ENCODE measurements around the gene MANEA.
"Not testable (repeated sequence)": the region's sequence is repeated elsewhere in the genome, so short reads cannot be mapped to it uniquely, and the experiment has no call there.

Gene MANEA

DNA sequence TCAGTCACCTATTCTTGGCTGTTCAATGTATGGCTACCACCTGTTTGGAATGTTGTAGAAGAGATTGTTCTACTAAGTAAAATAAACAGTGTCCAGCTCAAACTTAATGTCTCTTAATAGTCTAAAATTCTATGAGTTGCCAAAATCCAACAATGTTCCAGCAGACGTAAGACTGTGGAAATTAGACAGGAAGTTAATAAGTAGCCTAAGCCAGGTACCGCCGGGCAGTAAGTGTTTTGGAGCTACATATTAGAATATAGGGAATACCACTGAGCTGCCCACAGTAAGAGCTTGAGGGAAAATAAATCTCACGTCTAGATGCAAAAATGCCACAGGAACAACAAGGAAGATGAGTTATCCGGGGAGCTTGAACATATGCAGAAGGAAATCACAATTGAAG lies 7.8 kb upstream of the MANEA start:
- TF ChIP-seq, protein P1, sequence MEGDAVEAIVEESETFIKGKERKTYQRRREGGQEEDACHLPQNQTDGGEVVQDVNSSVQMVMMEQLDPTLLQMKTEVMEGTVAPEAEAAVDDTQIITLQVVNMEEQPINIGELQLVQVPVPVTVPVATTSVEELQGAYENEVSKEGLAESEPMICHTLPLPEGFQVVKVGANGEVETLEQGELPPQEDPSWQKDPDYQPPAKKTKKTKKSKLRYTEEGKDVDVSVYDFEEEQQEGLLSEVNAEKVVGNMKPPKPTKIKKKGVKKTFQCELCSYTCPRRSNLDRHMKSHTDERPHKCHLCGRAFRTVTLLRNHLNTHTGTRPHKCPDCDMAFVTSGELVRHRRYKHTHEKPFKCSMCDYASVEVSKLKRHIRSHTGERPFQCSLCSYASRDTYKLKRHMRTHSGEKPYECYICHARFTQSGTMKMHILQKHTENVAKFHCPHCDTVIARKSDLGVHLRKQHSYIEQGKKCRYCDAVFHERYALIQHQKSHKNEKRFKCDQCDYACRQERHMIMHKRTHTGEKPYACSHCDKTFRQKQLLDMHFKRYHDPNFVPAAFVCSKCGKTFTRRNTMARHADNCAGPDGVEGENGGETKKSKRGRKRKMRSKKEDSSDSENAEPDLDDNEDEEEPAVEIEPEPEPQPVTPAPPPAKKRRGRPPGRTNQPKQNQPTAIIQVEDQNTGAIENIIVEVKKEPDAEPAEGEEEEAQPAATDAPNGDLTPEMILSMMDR (IDR thresholded peaks at IDR 0.05; ENCODE audit: low read depth, low read length, missing control alignments): no peak
- no peak overlapping the region for H3K4me3 ChIP-seq (ENCODE audit: low read depth, low read length)
- no peak for DNase-seq (ENCODE audit: low read depth)

DNA sequence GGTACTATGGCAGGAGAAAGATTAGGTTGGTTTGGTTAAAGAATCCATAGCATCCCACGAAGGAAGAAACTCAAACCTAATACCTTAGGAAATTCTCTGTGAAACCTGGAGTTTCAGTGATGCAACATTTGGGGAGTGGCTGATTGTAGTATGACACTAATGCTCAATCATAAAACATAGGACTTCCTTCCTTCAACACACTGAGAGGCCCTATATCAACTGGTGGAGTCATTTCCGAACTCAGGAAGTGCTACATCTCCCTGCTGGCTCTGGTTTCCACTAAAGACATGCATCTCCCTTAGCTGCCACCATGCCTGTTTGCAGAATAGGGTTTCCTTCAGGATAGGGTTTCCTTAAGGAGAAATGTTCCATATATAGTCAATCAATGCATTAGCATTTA lies 5.2 kb upstream of the MANEA start:
- DNase-seq (ENCODE audit: low read depth): no peak
- TF ChIP-seq, protein P1 (IDR thresholded peaks at IDR 0.05; ENCODE audit: low read depth, low read length, missing control alignments): no peak
- H3K4me3 ChIP-seq (ENCODE audit: low read depth, low read length): no peak overlapping the region

DNA sequence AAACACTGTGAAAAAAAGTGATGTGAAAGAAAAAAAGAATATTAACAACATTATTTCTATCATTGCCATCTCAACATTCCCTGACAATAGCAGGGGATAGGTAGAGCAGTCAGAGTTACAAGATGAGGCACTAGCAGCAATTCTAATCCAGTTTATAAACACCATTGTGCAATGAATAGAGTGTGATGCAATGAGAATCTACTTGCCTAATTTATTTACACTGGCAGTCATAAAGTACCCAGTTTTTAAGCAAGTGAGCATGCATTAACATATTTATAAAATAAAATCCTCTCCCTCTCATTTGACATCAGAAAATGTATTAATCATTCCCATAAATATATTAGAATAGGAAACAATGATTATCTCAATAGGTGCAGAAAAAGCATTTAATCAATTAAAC lies 2.5 kb upstream of the MANEA start:
- no peak for DNase-seq (ENCODE audit: low read depth)
- no peak overlapping the region for H3K4me3 ChIP-seq (ENCODE audit: low read depth, low read length)
- TF ChIP-seq, protein P1 (IDR thresholded peaks at IDR 0.05; ENCODE audit: low read depth, low read length, missing control alignments): no peak

DNA sequence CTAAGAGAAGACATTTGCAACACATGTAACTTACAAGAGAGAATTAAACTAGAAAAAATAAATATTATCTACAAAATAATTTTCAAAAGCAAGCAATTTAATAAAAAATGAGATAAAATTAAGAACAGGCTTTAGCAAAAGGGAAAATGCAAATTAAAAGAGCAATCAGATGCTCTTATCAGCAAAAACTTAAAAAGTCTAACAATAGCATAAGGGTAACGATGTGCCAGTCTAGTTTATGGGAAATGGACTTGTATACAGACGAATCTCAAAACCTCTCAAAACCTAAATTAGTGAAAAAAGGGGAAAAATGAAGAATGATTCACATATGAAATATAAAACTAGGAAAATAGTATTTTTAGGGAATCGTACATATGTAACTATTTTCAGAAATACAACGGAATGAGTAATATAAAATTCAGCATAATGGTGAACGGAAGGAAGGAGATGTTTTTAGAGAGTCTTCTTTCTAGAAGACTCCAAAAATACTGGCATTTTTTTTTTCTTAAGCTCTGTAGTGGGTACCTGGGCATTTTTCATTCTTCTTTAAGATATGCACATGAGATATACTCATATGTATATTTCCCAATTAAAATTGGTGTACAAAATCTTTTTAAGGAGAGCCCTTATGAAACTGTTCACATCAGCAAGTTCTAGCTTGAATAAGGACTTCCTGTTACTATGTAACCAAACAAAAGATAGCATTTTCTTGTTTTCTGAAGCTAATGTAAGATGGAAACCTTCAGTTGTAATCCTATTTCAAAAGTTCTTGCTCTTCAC lies 927 bp upstream of the MANEA start:
- peak; percentile 7 for DNase-seq (ENCODE audit: low read depth)
- TF ChIP-seq, protein P1 (IDR thresholded peaks at IDR 0.05; ENCODE audit: low read depth, low read length, missing control alignments): no peak
- H3K4me3 ChIP-seq (ENCODE audit: low read depth, low read length): peak overlapping the region; percentile 78

DNA sequence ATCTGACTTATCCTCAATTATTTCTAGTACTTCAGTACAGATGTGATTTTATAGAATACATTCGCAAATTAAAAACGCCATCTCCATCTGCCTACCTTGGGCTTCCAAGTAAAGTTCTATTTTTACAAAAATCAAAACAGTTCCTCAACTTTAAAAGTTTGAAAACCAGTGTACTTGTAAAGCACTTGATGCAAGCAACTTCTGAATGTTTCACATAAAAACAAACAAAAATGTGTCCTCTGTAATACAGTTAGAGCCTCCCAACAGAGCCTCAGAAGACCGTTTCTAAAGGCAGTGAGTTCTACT lies 384 bp upstream of the MANEA start:
- DNase-seq (ENCODE audit: low read depth): no peak
- H3K4me3 ChIP-seq (ENCODE audit: low read depth, low read length): peak overlapping the region; percentile 78
- TF ChIP-seq, protein P1 (IDR thresholded peaks at IDR 0.05; ENCODE audit: low read depth, low read length, missing control alignments): no peak

DNA sequence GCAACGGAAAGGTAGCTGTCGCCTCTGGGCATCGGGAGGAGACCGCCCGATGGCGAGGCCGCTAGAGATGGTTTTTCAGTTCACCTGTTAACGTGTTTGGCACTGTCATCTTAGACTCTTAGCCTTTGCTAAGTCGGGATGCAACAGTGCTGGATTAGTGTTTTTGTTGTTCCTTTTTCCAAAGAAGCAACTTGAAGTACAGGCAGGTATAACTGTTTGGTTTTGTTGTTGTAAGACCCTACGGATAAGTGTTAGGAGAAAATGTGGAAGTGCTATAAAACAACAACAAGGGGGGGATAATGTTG lies 723 bp downstream of the MANEA start:
- TF ChIP-seq, protein P1 (IDR thresholded peaks at IDR 0.05; ENCODE audit: low read depth, low read length, missing control alignments): no peak
- no peak for DNase-seq (ENCODE audit: low read depth)
- peak overlapping the region; percentile 78 for H3K4me3 ChIP-seq (ENCODE audit: low read depth, low read length)

DNA sequence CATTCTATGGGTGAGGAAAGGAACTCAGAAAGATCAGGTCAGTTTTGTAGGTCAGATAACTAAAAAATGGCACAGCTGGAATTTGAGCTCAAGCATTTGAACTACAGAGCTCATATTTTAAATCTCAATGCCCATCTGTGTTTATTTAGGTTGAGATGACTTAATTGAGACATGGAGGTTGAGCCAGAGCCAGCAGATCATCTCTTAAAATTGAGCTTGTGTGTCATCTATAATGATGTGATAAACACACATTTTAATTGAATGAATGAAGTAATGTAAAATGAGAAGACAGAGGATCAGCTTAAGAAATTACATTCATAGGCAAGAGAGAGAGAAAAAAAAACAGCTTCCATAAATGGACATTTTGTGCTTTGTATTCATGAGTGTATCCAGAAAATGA lies 3.7 kb downstream of the MANEA start:
- no peak overlapping the region for H3K4me3 ChIP-seq (ENCODE audit: low read depth, low read length)
- no peak for DNase-seq (ENCODE audit: low read depth)
- TF ChIP-seq, protein P1 (IDR thresholded peaks at IDR 0.05; ENCODE audit: low read depth, low read length, missing control alignments): no peak

DNA sequence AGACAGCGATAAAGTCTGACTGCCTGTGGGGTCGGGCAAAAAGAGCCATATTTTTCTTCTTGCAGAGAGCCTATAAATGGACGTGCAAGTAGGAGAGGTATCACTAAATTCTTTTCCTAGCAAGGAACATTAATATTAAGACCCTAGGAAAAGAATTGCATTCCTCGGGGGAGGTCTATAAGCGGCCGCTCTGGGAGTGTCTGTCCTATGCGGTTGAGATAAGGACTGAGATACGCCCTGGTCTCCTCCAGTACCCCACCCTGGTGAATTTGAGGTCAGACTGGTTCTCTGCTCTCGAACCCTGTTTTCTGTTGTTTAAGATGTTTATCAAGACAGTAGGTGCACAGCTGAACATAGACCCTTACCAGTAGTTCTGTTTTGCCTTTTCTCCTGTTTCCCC lies 6.9 kb downstream of the MANEA start:
- not testable (repeated sequence) for H3K4me3 ChIP-seq (ENCODE audit: low read depth, low read length); DNase-seq (ENCODE audit: low read depth)

Measured in GM12864 (cell line).